ENCODE results near the gene HOXC10.

The HOXC10 gene

DNA sequence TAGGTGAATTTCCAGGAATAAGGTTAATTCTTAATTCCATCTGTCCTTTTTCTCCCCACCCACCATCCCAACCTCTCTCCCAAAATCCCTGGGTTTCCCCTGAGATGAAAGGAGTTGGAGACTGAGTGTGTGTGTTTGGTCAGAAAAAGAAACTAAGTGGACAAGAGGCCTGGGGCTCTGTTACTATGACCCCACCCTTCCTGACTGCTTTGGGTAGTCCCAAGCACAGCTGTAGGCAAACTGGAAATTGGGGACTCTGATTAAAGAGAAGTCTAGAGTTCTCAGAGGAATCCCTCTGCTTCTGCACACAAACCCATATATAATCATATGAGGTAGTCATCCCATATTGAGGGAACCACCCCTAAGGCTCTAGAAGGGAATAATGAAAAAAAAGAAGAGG, 37.2 kb upstream of the HOXC10 start:
- Histone ChIP-seq H3K9me2 (replicated peaks; ENCODE audit: control insufficient read depth, low read length) (no peaks in the 10 kb centered on the region), H3K4me1 (ENCODE audit: control insufficient read depth, low read length) (no peaks in the 10 kb centered on the region), H3F3A (ENCODE audit: control insufficient read depth, insufficient read depth) (no peaks in the 10 kb centered on the region), H3K36me3 (ENCODE audit: control insufficient read depth, low read length) (no peaks in the 10 kb centered on the region), H3K79me2 (ENCODE audit: control insufficient read depth, low read length) (no peaks in the 10 kb centered on the region), H3K4me3 (ENCODE audit: low read length) (no peak overlapping the region), H3K4me2 (ENCODE audit: low read length) (no peak overlapping the region), H4K20me1 (ENCODE audit: control insufficient read depth, insufficient read depth, low read depth, low read length) (no peaks in the 10 kb centered on the region), H3K27me3 (ENCODE audit: control insufficient read depth, low read length) (peaks cover 88% of the 10 kb centered on the region), H3K9me3 (ENCODE audit: control insufficient read depth, insufficient read depth, low read length) (no peaks in the 10 kb centered on the region), H3K27ac (ENCODE audit: low read depth, low read length) (no peak overlapping the region)
- TF ChIP-seq, protein P1, sequence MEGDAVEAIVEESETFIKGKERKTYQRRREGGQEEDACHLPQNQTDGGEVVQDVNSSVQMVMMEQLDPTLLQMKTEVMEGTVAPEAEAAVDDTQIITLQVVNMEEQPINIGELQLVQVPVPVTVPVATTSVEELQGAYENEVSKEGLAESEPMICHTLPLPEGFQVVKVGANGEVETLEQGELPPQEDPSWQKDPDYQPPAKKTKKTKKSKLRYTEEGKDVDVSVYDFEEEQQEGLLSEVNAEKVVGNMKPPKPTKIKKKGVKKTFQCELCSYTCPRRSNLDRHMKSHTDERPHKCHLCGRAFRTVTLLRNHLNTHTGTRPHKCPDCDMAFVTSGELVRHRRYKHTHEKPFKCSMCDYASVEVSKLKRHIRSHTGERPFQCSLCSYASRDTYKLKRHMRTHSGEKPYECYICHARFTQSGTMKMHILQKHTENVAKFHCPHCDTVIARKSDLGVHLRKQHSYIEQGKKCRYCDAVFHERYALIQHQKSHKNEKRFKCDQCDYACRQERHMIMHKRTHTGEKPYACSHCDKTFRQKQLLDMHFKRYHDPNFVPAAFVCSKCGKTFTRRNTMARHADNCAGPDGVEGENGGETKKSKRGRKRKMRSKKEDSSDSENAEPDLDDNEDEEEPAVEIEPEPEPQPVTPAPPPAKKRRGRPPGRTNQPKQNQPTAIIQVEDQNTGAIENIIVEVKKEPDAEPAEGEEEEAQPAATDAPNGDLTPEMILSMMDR (IDR thresholded peaks at IDR 0.05; ENCODE audit: low read depth, low read length, poor library complexity, severe bottlenecking) = no peak
- no peak for TF ChIP-seq EZH2phosphoT487 (IDR thresholded peaks at IDR 0.05; ENCODE audit: borderline replicate concordance, low read length)

DNA sequence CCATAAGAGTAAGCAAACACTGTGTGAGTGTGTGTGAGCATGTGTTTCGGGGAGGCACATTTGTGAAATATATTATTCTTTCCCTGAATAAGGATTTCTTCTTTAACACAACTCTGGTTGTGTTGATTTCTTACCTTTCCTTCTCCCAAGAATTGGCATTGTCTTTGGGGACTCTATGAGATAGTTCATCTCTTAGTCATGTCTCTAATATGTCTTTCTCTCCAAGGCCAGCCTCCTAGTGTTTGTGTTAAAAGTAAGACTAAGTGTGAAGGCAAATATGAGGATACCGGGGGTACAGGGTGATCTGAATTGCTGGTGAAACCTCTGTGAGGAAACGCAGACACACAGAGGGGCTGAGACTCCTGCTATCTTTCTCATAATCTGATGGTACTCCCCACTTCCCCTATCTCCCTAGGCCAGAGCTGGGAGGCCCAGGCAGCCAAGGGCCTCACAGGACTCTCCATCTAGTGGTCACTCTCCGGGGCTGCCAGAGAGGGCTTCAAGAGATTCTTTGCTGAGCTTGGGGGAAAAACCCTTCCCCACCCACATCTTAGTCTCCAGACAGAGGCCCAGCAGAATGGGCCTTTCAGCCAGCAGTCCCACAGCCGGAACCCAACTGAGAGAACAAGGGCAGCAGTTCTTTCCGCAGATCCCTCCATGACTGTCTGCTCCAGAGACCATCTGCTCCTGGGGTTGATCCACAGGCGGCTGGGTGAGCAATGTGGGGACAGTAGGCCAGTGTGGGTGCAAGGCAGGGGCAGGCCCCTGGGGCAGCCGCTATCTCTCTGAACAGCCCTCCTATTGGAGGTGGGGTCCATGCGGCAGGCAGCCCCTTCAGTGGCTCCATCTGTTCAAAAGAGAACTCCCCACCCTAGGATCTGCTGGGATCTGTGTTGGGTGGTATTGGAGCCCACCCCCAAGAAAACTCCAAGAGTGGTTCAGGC, 36.0 kb upstream of the HOXC10 start:
- no peak overlapping the region for H3K4me2 ChIP-seq (ENCODE audit: low read length)
- H3K36me3 ChIP-seq (ENCODE audit: control insufficient read depth, low read length) = no peaks in the 10 kb centered on the region
- peaks cover 90% of the 10 kb centered on the region for H3K27me3 ChIP-seq (ENCODE audit: control insufficient read depth, low read length)
- no peaks in the 10 kb centered on the region for H3F3A ChIP-seq (ENCODE audit: control insufficient read depth, insufficient read depth)
- H3K9me2 ChIP-seq (replicated peaks; ENCODE audit: control insufficient read depth, low read length) = no peaks in the 10 kb centered on the region
- H4K20me1 ChIP-seq (ENCODE audit: control insufficient read depth, insufficient read depth, low read depth, low read length) = no peaks in the 10 kb centered on the region
- no peaks in the 10 kb centered on the region for H3K4me1 ChIP-seq (ENCODE audit: control insufficient read depth, low read length)
- no peak for TF ChIP-seq EZH2phosphoT487 (IDR thresholded peaks at IDR 0.05; ENCODE audit: borderline replicate concordance, low read length)
- TF ChIP-seq, protein P1 (IDR thresholded peaks at IDR 0.05; ENCODE audit: low read depth, low read length, poor library complexity, severe bottlenecking) = no peak
- no peaks in the 10 kb centered on the region for H3K9me3 ChIP-seq (ENCODE audit: control insufficient read depth, insufficient read depth, low read length)
- H3K27ac ChIP-seq (ENCODE audit: low read depth, low read length) = no peak overlapping the region
- H3K79me2 ChIP-seq (ENCODE audit: control insufficient read depth, low read length) = no peaks in the 10 kb centered on the region
- H3K4me3 ChIP-seq (ENCODE audit: low read length) = no peak overlapping the region

DNA sequence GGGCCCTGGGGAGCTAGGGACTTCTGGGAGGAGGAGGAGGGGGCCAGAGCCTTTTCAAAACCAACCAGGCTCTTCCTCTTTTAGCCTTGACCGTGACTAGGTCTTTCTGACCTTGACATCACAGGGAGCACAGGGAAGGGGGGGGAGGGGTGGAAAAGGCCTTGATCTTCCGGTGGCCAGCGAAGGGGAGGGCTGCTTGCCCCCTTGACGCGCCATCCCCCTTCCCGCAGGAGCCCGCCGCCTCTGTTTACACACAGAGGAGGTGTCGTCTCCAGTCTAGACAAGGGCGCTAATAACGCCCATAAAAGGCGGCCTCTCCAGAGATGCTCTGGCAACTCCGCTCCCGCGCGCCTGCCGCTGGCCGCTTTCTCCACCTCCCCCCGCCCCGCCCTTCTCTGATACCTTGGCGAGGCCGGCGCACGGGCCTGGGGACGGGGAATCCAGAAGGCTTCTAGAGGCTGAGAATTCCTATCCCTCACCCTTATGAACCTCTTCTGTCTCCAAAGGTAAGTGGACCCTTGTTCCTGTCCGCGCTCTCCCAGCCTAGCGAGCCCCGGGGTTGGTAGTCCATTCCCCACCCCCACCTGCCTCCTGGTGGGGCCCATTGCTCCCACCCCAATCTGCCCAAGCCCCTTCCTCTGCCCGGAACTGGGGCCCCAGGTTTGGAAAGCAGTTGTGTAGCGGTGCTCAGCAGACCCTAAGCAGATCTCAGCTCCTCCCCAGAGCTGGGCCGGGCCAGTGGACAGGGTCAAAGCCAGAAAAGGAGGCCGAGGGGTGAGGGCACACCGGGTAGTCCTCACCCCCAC, 35.1 kb upstream of the HOXC10 start:
- no peak overlapping the region for H3K27ac ChIP-seq (ENCODE audit: low read depth, low read length)
- H3K4me3 ChIP-seq (ENCODE audit: low read length) = no peak overlapping the region
- TF ChIP-seq EZH2phosphoT487 (IDR thresholded peaks at IDR 0.05; ENCODE audit: borderline replicate concordance, low read length) = no peak
- TF ChIP-seq, protein P1 (IDR thresholded peaks at IDR 0.05; ENCODE audit: low read depth, low read length, poor library complexity, severe bottlenecking) = no peak
- H3K9me2 ChIP-seq (replicated peaks; ENCODE audit: control insufficient read depth, low read length) = no peaks in the 10 kb centered on the region
- no peaks in the 10 kb centered on the region for H3F3A ChIP-seq (ENCODE audit: control insufficient read depth, insufficient read depth)
- H3K27me3 ChIP-seq (ENCODE audit: control insufficient read depth, low read length) = peaks cover 91% of the 10 kb centered on the region
- no peaks in the 10 kb centered on the region for H4K20me1 ChIP-seq (ENCODE audit: control insufficient read depth, insufficient read depth, low read depth, low read length)
- no peaks in the 10 kb centered on the region for H3K9me3 ChIP-seq (ENCODE audit: control insufficient read depth, insufficient read depth, low read length)
- H3K79me2 ChIP-seq (ENCODE audit: control insufficient read depth, low read length) = no peaks in the 10 kb centered on the region
- no peak overlapping the region for H3K4me2 ChIP-seq (ENCODE audit: low read length)
- no peaks in the 10 kb centered on the region for H3K4me1 ChIP-seq (ENCODE audit: control insufficient read depth, low read length)
- H3K36me3 ChIP-seq (ENCODE audit: control insufficient read depth, low read length) = no peaks in the 10 kb centered on the region

Data from DOHH2 (cell line).